Left kidney (tissue), 2 donors: ENCODE measurements around the gene FLT4. TPM values are rescaled to one million over a fixed set of nuclear protein-coding genes. Genes with fewer than 3 reads are reported as not detected.

ENCODE experiments used
- DNase-seq: peaks from one replicate; pipeline ENCODE4 v3.0.0-alpha.2; 2013
- polyA plus RNA-seq: library from polyadenylated mRNA; unstranded; fragments of 120-200 nt; gene quantifications from one replicate; pipeline ENCODE4 v1.2.1, GENCODE V29; 2013; ENCODE audit not compliant: insufficient read length

Gene FLT4
- polyA plus RNA-seq, 1 donor, result 23.6 TPM

DNA sequence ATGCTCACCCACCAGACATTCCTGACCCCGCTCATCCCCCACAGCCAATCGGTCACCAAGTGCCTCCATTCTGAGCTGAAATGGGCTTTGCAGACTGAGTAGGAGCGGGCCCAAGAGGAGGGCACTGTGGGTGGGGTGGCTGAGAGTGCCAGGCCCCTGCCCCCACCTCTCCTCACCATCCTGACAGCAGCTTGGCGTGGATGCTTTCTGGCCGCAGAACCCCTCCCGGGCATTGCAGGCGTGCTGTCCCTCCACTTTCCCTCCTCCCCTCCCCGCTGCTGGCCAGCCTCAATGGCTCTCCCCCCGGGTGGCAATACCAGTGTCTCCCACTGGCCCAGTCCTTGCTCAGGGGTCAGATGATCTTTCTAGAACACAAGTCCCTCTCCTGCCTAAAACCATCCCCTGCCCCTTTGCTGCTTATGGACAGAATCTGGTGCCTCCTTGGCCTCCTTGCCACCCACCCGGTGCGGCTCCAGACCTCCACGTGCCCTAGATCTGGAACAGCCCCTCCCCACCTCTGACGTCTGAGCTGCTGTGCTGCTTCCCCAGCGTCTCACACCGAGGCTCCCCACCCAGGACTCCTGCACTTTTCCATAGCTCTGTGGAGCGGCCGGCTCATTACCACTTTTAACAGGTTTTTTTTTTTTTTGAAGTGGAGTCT, 6.1 kb downstream of the FLT4 start:
- DNase-seq, result no peak

DNA sequence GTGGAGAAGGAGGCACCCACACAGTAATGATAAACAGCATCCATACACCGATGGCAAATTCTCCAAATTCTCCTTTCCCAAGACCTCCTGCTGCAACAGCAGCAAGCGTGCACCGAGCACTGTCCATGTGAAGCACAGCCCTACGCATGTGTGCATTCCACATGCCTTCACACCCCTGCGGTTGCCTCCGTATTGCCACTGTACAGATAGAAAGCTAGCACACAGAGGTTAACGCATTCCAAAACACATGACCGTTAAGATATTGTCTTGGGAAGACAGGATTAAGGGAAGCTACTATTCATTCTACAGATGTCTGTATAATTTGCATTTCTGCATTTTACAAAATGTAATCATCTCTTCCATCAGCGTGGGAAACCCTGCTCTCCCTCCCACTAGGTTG, 6.6 kb downstream of the FLT4 start:
- no peak for DNase-seq

DNA sequence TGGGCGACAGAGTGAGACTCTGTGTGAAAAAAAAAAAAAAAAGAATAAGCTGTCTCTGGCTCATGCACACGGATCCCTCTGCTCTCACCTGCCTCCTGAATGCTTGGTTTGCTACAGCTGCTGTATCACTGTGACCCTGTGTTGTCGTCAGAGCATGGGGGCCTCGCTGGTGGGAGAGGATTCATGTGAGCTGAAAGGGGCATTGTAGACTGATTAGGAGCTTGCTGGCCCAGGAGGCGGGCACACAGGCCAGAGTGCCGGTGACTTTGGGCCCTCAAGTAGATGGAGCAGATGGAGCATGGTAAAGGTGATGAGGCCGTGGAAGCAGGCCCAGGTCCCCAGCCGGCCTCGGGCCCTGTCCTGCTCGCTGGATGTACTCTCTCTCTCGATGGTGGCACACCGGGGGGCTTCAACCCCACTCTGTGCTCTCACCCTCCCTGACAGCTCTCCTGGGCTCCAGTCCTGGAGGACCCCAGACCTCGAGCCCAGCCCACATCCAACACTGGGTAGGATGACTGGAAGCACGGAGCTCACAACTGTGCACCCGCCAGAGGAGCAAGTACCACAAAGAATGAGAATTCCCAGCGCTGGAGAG, 7.1 kb downstream of the FLT4 start:
- no peak for DNase-seq

DNA sequence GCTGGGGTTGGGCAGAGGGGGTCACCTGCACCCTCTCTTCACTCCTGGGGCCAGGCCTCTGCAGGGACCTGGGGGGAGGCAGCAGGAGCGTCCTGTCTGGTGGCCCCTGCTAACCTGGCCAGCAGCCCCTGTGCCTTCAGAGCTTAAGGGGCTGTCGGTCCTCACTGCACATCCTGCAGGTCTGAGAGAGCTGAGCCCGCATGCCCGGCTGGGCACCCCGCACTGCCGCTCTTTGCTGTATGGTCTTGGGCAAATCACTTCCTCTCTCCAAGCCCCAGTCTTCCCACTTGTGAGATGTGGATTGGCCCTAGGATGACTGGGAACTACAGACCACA, 7.9 kb downstream of the FLT4 start:
- no peak for DNase-seq

DNA sequence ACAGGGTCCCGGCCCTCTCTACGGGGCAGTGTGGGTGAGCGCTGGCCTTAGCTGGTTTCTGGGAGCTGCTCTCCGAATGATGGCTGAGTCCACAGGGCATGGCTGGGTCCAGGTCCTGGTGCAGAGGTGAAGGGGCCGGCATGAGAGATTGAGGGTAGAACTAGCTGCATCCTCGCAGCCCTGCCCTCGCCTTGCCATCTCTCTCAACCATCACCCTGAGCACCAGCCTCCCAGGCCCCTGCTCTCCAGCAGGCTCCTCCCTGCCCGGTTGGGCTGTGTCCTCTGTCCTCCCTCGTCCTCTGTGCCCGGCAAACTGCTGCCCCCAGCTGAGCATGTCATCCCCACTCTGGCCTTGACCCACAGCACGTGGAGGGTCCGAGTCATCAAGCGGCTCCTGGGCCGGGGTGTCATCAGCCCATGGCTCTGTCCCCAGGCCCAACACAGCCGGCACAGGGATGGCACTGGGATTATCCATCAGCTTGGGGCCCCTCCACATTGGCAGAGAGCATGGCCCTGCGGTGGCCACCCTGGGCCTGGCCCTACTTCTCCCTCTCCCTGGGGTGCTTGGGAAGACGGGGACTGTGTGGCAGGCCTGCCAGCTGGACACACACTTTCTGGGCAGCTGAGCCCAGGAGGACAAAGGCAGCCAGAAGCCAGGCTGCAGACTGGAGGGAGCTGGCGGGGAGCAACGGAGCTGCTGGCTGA, 8.4 kb downstream of the FLT4 start:
- no peak for DNase-seq

DNA sequence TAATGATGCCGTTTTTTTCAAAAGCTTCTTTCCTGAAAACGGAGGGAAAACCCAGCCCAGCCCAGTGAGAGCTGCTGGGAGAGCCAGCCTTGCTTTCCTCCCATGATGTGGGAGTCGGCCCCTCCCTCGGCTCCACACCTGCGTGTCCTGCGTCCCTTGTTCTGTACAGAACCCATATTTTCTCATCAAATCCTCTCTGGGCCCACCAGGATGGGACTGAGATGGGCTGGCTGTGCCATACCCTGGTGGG, 8.9 kb downstream of the FLT4 start:
- DNase-seq, result no peak

DNA sequence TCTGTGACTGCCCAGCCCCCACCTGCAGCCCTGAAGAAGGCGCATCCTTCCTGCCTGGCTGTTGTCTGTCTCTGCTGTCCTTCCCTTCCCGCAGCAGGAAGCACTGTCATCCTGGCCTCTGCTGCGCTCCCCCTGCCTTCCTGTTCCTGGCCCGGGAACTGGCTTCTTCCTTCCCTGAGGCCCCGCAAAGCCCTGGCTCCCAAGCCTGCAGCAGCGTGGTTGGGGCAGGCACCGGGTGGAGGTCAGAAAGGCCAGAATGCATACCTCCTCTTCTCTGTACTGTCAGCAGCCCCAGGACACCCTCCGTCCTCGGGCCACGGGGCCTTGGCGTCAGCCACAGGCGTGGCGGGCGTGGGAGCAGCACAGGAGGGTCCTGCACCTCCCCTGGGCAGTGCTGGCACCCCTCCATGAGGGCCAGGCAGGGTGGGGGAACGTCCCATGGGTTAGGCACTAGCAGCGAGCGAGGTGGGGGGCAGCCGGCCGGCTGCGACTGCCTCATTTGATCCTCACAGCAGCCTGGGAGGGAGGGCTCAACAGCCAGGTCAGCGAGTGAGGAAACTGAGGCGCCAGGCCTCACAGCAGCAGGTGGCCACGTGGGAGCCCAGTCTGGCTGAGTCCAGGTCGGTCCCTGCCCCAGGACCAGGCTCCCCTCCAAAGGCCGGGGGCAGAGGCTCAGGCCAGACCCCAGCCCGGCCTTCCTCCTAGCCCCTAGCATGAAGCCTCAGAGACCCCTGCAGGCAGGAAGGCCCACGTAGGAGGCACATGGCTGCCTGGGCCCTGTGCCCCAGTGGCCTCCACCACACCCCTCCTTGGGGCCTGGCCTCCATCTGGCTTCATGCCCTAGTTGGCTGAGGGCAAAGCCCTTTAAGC, 9.4 kb downstream of the FLT4 start:
- no peak for DNase-seq

DNA sequence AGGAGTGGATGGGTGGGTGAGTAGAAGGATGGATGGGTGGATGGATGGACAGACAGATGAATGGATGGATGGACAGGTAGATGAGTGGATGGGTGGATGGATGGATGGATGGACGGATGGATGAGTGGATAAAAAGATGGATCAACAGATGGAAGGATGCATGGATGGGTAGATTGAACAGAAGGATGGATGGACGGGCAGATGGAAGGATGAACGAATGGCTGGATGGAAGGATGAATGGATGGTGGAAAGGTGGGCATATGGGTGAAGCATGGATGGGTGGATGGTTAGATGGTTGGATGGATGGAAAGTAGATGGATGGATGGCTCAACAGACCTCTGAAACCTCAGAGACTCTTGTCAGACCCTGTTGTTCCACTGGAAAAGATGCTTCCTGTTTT, 10.1 kb downstream of the FLT4 start:
- DNase-seq, result no peak

DNA sequence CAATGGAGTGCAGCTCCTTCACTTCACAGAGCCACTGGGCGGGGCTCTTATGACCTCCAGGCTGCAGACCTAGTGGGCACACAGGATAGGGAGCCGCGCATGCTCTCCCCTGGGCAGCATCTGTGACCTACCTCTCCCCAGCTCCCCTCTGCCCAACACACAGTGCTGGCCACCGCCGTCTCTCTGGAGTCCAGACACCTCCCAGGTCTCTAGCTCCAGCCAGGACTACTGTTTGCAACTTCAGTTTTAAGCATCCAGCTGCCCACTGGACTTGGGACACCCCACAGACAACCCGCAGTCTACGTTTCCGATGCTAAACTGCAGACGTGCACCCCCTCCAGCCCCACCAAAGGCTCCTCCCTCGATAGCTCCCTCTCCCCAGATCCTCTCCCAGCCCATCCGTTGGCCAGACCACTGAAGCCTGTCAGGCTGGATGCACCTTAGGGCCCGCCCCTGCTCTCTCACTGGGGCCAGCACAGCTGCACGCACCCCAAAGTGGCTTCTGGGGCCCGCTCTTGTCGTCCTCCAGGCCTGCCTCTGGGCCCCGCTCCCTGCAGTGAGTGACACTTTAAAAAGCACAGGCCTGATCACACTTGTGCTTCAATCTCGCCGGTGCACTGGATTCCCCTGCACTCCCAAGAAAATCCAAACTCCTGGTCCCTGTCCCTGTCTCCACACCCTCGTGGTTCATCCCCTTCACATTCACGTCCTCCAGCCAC, 11.3 kb downstream of the FLT4 start:
- DNase-seq, result no peak

DNA sequence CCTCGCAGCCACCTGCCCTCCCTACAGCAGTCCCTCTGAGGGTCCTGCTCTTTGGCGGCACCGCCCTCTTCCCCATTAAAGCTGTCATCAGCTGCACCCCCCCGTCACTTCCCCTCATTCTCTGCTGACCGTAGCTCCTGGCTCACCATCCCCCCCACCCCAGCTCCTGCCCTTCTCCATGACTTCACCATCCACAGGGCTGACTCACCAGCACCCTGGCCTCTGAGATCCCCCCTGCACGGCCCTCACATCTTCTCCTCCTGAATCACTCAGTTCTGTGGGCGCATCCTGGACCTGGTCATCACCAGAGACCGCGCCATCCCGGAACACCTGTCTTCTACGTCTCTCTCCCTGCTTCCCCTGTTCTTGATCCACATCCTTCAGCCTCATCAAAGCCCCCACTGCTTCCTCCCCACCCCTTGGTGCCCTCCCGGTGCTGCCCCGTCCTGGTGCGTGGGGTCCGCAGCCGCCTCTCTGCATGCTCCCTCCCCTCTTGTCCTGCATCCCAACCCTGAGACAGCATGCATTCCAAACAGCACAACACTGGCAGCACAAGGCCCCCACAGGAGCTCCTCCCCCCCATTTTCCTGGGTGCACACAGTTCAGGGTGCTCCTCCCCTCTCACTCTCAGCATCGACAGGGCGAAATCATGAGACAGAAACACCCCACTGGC, 12.9 kb downstream of the FLT4 start:
- no peak for DNase-seq

DNA sequence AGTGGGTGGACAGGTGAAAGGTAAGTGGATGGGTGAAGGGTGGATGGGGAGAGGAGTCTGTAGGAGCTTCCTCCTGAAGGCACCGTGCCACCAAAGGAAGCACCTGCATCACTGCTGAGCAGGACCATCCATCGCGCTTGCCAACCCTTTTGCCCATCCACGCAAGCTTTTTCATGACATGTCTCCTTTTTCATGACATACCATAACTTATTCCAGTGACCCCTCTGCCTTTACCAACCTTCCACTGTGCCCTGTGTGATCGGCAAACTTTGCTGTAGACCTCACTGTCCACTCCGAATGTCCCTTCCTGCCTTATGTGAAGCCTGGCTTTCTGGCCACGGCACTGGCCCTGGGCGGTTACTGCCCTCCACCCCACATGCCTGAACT, 13.4 kb downstream of the FLT4 start:
- DNase-seq, result no peak

DNA sequence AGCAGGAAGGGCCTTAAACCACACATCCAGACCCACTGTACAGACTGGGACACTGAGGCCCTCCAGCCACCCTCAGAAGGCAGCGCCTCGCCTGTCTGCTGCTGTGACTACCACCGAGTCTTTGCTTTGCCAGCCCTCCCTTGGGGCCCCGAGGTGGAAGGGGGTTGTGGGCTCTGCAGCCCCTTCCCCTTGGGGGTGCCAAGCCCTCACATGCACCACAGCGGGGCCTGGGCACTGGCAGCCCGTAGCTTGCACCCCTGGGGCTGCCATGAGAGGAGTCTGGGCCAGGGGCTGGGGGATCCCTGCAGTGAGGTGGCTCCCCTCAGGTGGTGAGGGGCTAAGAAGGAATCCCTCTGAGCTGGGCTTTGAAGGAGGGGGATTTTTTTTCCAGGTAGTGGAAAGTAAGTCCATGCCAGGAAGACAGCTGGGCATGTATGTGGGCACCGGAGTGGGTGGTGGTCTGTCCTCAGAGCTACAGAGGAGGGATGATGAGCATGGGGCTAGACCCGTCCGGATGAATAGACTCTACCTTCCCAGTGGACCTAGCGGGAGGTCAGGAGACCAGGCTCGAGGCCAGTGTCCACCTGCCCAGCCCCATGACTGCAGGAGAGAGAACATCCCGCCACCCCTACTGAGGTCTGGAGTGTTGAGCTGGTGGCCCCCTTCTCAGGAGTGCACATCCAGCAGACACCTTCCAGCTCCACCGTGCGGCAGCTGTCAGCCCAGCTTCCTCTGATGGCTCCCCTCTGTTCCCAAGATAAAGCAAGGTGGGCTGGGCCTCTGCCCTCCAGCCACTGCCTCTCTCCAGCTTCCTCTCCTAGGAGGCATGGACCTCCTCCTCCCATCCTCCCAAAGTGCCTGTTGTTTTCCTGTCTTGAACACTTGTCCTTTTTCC, 15.9 kb downstream of the FLT4 start:
- DNase-seq, result no peak

DNA sequence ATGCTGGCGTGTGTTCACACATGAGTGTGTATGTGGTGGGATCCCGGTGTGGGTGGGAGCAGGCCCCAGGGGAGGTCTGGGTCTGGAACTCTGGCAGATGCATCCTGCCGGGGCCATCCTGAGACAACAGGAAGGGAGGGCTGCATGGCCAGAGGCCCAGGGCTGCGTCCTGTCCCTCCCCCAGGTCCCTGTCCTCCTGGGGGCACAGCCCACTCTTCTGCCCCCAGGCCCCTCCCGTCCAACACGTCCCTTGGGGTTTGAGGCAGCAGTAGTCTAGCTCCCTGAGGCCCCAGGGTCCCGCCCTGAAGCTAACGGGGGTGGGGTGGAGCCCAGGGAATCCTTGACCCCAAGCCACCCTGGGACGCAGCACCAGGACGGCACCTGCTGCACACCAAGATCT, 16.6 kb downstream of the FLT4 start:
- DNase-seq, result no peak

DNA sequence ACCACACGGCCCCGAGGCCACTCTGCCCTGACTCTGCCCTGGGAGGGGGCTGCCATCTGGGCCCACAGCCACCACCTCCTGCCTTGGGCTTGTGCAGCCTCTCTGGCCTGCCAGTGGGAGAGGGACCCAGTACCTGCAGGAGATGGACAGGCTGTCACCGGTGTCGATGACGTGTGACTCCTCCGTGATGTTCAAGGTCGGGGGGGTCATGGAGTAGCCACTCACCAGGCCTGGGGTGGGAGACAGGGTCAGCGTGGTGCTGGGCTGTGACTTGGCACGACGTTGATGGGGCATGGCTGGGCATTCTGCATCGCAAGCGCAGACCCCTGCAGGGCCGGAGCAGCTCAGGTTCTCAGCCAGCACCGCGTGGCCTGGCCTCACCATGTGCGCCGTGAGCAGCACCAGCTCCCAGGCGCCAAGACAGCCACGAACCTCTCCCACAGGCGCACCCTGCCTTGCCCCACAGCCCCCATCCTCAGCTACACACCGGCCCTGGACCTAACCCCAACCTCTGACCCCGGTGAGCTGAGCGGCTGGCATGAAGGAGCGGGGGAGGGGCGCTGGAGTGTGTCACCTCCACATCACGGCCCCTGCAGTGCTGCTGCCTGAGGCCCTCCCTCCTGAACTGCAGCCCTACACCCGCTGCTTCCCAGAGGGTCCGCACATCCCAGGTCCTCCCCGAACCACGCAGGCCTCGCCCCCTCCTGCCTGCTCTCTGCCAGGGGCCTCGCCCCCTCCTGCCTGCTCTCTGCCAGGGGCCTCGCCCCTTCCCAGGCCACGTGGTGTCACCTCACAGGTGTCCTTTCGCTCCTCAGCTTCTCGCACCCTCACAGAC, 17.6 kb downstream of the FLT4 start:
- DNase-seq, result no peak

DNA sequence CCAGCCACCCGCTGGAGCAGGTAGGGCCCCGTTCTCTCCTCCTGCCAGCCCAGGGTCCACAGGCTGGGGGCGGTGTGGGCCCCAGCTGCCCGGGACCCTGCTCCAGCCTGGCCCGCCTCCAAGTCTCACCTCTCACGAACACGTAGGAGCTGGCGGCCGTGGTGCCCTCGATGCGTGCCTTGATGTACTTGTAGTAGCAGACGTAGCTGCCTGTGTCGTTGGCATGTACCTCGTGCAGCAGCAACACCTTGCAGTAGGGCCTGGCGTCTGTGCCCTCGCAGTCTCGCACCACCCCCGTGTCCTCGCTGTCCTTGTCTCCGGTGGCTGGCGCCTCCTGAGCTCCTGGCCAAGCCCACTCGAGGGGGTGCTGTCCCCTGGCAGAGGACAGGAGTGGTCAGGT, 19.0 kb downstream of the FLT4 start:
- no peak for DNase-seq

DNA sequence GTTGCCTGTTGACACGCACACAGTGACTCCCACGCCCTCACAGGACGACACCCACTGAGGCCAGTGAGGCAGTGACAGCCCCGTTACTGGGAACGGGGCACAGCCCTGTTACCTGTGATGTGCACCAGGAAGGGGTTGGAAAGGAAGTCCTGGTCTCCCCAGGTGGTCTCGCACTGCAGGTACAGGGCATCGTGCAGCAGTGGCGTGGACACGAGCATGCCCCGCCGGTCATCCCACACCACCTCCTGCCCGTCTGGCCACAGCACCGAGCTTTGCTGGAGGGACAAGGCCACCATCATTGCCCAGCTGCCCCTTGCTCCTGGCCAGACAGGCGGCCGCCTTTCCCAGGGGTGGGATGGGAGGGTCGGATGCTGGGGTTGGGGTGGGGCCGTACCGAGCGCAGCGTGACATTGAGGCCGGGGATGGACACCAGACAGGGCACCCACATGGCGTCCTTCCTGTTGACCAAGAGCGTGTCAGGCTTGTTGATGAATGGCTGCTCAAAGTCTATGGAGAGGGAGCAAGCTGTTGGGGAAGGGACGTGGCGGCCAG, 19.5 kb downstream of the FLT4 start:
- no peak for DNase-seq

DNA sequence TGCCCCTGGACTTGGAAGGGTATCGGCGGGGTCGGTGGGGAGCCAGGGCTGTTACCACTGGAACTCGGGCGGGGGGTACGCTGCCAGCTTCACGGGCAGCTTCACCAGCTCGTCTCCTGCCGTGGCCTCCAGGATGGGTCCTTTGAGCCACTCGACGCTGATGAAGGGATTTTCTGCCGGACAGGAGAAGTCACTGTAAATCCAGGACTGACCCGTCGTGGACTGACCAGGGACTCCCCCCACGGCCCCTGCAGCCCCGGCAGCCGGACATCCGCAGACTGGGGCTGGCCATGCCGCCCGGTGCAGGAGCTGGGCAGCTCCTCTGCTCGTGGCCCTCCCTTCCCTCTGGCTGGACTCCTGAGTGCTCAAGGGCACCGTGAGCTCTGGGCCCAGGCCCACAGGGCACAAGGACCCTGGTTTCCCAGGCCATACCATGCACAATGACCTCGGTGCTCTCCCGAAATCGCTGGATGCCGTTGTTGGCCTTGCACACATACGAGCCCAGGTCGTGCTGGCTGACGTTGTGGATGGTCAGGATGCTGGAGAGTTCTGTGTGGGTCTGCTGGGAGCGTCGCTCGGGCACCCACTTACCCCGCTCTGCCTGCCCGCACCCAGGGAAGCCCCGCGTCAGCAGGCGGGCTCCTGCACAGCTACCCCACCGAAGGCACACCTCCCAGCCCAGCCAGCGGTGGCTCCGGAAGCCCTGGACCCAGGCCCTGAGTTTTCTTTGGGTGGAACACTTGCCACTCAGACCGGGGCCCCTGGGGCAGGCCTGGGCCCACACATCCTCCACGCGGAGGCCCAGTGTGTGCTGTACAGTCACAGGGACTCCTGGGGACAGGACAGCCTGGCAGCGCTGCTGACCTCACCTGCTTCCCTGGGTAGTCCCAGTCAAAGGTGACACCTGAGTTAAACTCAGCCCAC, 20.3 kb downstream of the FLT4 start:
- no peak for DNase-seq

DNA sequence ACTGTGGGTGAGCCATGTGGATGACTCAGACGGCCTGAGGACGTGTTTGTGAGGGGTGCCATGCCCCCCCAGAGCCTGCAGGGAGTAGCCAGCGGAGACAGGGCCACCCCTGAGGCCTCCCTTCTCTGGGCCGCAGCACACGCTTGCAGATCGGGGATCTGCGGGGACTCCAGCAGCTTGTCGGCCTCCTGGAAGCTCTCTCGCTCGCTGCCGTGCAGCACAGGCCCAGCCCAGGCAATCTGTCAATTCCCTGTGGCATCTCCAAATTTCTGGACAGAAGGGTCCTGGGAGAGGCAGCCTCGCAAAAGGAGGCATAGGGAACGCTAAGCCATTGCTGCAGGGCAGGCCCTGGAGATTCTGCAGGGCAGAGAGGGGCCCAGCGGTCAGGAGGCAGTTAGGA, 21.2 kb downstream of the FLT4 start:
- no peak for DNase-seq
